DND-41 (cell line): ENCODE data around the gene PTPRR.

Experiments
- ATAC-seq: fragments of 200-7000 bp; cut with Tn5 transposase; 3 replicates; pipeline ENCODE4 v1.9.1; 2021; ENCODE audit warnings: low read depth; ENCODE audit not compliant: insufficient read depth
- DNase-seq: peaks from one replicate; pipeline ENCODE4 v3.0.0-alpha.2; 2020
- H2AFZ ChIP-seq: 2 replicates; pipeline ENCODE4 v1.6.0; 2012; ENCODE audit warnings: low read depth, low read length
- H3K27ac ChIP-seq: 2 replicates; pipeline ENCODE4 v1.5.1; 2012; ENCODE audit warnings: low read length, inconsistent platforms
- H3K27me3 ChIP-seq: fragments of 200-600 bp; sonication (generic); 2 replicates; pipeline ENCODE4 v1.6.0; 2012; ENCODE audit warnings: low read length, mild to moderate bottlenecking, inconsistent platforms; ENCODE audit not compliant: insufficient read depth, poor library complexity
- H3K36me3 ChIP-seq: 2 replicates; pipeline ENCODE4 v1.5.1; 2012; ENCODE audit warnings: low read length, inconsistent platforms; ENCODE audit not compliant: insufficient read depth
- H3K4me1 ChIP-seq: 2 replicates; pipeline ENCODE4 v1.5.1; 2012; ENCODE audit warnings: mild to moderate bottlenecking, low read length; ENCODE audit not compliant: insufficient read depth
- H3K4me2 ChIP-seq: 2 replicates; pipeline ENCODE4 v1.6.0; 2012; ENCODE audit warnings: mild to moderate bottlenecking, moderate library complexity, low read length, inconsistent platforms; ENCODE audit not compliant: insufficient read depth
- H3K4me3 ChIP-seq, 2 experiments: fragments of 200-600 bp in 1 of 2; shearing (Covaris generic) in 1 of 2; 2 replicates each; pipeline ENCODE4 v1.5.1; 2012 to 2016; ENCODE audit warnings: inconsistent platforms in 2 of 2, low read length in 2 of 2, mild to moderate bottlenecking in 2 of 2, low read depth in 1 of 2, moderate library complexity in 1 of 2
- H3K79me2 ChIP-seq: 2 replicates; pipeline ENCODE4 v1.6.0; 2012; ENCODE audit warnings: low read length, inconsistent platforms; ENCODE audit not compliant: insufficient read depth
- H3K9ac ChIP-seq: 2 replicates; pipeline ENCODE4 v1.6.0; 2012; ENCODE audit warnings: low read depth, mild to moderate bottlenecking, inconsistent platforms, low read length, moderate library complexity
- H3K9me3 ChIP-seq: 2 replicates; pipeline ENCODE4 v1.5.1; 2012; ENCODE audit warnings: low read length, moderate library complexity, mild to moderate bottlenecking, inconsistent platforms; ENCODE audit not compliant: insufficient read depth, severe bottlenecking
- H4K20me1 ChIP-seq: 2 replicates; pipeline ENCODE4 v1.6.0; 2012; ENCODE audit warnings: low read length; ENCODE audit not compliant: insufficient read depth
- EZH2 ChIP-seq: IDR thresholded peaks from 3 replicates; pipeline ENCODE4 v1.6.1; 2012; ENCODE audit warnings: borderline replicate concordance, low read depth, mild to moderate bottlenecking, moderate library complexity, low read length, inconsistent platforms; ENCODE audit not compliant: severe bottlenecking
- TF ChIP-seq, protein P1 (sequence below): IDR thresholded peaks from 2 replicates; pipeline ENCODE4 v1.5.1; 2012; ENCODE audit warnings: borderline replicate concordance, low read length, moderate library complexity, mild to moderate bottlenecking; ENCODE audit not compliant: poor library complexity, severe bottlenecking; ENCODE audit errors: extremely low read depth

Gene PTPRR

DNA sequence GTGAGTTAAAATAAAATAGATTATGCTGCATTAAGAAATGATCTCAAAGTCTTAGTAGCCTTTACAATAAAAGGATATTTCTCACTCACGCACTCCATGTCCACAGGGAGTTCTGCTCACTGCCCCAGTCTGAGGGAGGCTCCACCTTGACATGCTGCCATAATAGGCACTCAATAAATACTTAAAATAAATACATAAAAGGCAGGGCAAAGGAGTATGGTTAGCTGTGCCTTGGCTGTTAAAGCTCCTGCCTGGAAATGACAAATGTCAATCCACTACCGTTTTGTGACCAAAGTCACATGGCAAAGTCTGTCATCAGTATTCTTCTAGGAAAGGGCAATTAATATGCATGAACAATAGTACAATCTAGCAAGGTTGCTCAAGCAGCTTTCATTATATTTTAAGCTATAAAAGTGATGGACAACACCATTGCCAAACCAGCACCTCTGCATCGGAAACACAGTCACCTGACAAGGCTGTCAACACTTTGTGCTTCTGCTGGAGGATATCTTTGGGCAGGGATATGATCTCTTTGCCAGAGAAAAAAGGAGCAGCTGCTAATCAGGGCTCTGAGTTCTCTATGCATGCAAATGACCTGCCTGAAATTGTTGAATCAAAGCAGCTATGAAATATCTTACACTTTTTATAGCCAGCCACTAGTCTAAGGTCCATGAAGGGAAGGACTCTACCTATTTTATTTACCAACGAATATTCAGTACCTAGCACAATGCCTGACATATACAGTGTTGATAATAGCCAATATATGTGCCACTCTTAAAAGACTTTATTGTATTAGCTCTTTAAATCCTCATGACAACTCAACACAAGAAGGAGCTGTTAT is 90.1 kb downstream of the PTPRR start:
- no peak overlapping the region for H2AFZ ChIP-seq
- no peak for DNase-seq
- no peak overlapping the region for H3K4me3 ChIP-seq
- no peaks in the 10 kb centered on the region for H3K79me2 ChIP-seq
- no peaks in the 10 kb centered on the region for H3K36me3 ChIP-seq
- no peak overlapping the region for H3K27ac ChIP-seq
- no peak for ATAC-seq
- no peaks in the 10 kb centered on the region for H3K27me3 ChIP-seq
- H3K4me1 ChIP-seq: no peaks in the 10 kb centered on the region
- no peak for TF ChIP-seq EZH2
- TF ChIP-seq, protein P1, sequence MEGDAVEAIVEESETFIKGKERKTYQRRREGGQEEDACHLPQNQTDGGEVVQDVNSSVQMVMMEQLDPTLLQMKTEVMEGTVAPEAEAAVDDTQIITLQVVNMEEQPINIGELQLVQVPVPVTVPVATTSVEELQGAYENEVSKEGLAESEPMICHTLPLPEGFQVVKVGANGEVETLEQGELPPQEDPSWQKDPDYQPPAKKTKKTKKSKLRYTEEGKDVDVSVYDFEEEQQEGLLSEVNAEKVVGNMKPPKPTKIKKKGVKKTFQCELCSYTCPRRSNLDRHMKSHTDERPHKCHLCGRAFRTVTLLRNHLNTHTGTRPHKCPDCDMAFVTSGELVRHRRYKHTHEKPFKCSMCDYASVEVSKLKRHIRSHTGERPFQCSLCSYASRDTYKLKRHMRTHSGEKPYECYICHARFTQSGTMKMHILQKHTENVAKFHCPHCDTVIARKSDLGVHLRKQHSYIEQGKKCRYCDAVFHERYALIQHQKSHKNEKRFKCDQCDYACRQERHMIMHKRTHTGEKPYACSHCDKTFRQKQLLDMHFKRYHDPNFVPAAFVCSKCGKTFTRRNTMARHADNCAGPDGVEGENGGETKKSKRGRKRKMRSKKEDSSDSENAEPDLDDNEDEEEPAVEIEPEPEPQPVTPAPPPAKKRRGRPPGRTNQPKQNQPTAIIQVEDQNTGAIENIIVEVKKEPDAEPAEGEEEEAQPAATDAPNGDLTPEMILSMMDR: no peak
- no peaks in the 10 kb centered on the region for H4K20me1 ChIP-seq
- H3K4me2 ChIP-seq: no peak overlapping the region
- no peaks in the 10 kb centered on the region for H3K9me3 ChIP-seq
- no peak overlapping the region for H3K9ac ChIP-seq

DNA sequence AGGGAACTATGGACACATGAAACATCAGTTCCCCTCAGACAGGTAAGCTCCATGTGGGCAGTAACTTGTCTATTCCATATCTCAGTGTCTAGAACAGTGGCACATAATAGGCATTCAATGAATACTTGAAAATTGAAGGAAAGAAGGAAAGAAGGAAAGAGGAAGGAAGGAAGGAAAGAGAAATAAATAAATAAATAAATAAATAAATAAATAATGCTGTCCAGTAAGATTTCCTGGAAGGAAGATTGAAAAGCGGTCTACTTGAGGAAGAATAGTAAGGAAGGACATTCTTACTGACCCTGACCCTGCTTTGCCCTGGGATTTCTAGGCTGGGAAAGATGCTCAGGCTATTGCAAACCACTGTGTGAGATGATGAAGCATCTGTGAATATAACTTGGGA is 91.5 kb downstream of the PTPRR start:
- ATAC-seq (no peak), DNase-seq (no peak)
- no peak overlapping the region for H3K4me3 ChIP-seq
- no peaks in the 10 kb centered on the region for H3K4me1 ChIP-seq
- no peak for TF ChIP-seq EZH2
- H3K4me2 ChIP-seq: no peak overlapping the region
- H3K27me3 ChIP-seq: no peaks in the 10 kb centered on the region
- H3K27ac ChIP-seq: no peak overlapping the region
- H3K9me3 ChIP-seq: no peaks in the 10 kb centered on the region
- H4K20me1 ChIP-seq: no peaks in the 10 kb centered on the region
- H2AFZ ChIP-seq: no peak overlapping the region
- no peak overlapping the region for H3K9ac ChIP-seq
- H3K79me2 ChIP-seq: no peaks in the 10 kb centered on the region
- no peaks in the 10 kb centered on the region for H3K36me3 ChIP-seq

DNA sequence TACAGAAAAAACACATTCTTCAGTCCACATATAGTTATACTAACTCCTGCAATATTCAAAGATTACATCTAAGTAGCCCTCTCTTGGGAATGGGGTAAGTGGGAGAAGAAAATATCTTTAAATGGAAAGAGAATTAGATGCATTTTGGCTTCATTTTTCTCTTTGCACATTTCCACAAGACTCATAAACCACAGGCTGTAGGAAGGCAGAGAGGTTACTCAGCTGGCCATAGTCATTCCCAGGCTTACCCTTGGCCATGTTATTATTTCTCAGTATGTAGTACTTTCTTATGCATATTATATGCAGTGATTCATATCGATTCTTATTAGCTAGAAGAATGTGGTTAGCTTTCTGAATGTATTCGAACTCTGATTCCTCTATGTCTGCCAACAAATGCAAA is 92.2 kb downstream of the PTPRR start:
- Histone ChIP-seq H4K20me1 (no peaks in the 10 kb centered on the region), H2AFZ (no peak overlapping the region), H3K9ac (no peak overlapping the region), H3K27me3 (no peaks in the 10 kb centered on the region), H3K9me3 (no peaks in the 10 kb centered on the region), H3K4me3 (no peak overlapping the region), H3K27ac (no peak overlapping the region), H3K79me2 (no peaks in the 10 kb centered on the region), H3K4me1 (no peaks in the 10 kb centered on the region), H3K36me3 (no peaks in the 10 kb centered on the region), H3K4me2 (no peak overlapping the region)
- DNase-seq: no peak
- no peak for ATAC-seq
- TF ChIP-seq, protein P1: no peak
- no peak for TF ChIP-seq EZH2

DNA sequence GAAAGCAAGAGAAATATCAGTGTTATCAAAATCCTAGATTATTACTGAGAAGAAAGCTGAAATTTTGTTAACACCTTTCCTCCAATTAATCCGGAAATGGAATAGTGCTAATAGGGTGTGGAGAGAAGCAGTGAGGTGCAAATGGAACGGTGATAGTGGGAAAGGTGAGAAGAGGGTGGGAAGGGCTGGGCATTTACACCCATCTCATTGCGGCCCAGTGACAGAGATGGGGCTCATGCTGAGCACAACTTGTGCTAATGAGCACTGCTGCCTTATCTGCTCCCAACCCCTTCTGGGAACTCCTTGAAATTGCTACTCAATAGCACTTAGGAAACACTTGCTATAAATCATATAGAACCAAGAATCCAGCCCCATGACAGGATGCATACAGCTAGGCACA is 94.4 kb downstream of the PTPRR start:
- no peak for DNase-seq
- H3K4me3 ChIP-seq: no peak overlapping the region
- no peak overlapping the region for H3K9ac ChIP-seq
- no peaks in the 10 kb centered on the region for H3K79me2 ChIP-seq
- no peaks in the 10 kb centered on the region for H3K4me1 ChIP-seq
- no peaks in the 10 kb centered on the region for H3K9me3 ChIP-seq
- no peaks in the 10 kb centered on the region for H3K27me3 ChIP-seq
- H3K36me3 ChIP-seq: no peaks in the 10 kb centered on the region
- no peak overlapping the region for H3K27ac ChIP-seq
- TF ChIP-seq EZH2: no peak
- TF ChIP-seq, protein P1: no peak
- H4K20me1 ChIP-seq: no peaks in the 10 kb centered on the region
- no peak overlapping the region for H3K4me2 ChIP-seq
- H2AFZ ChIP-seq: no peak overlapping the region
- no peak for ATAC-seq
